ENCODE measurements around the gene SLC44A3. TPM values are rescaled to one million over a fixed set of nuclear protein-coding genes. Genes with fewer than 3 reads are reported as not detected.

Gene SLC44A3
- polyA plus RNA-seq, 3 donors: 2.3 to 28.0 (median 2.5) TPM

DNA sequence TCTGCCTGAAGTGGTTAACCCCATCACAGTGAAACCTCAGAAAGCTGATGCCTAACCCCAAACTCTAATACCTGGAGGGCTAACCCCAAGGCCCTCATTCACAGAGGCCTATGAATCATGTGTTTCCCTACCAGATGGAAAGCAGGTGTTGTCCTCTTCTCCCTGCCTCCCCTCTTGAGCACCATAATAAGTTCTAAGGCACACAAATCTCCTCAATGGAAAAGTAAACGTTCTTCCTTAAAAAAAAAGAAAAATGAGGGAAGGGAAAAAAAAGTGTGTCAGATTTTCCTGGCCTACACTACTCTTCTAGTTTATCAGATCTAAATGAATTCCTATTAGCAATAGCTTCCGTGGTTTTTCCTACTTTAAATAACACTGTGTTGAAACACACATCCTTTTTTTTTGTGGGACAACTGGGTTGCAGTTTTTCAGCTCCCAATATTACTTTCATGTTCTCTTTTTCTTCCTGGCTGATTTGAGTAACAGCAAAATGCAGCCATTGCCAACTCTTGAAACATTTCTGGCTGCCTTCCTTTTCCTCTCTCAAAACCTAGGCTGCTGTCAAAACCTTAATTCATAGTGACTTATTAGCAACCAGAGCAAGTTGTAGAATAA lies 43.2 kb downstream of the SLC44A3 start:
- H3K27ac ChIP-seq (ENCODE audit: low read depth, low read length): peak overlapping the region; percentile 51
- WGBS, 3 donors: 3 to 5% (median 4%) methylated on average over 2 of the region's 2 CpGs

DNA sequence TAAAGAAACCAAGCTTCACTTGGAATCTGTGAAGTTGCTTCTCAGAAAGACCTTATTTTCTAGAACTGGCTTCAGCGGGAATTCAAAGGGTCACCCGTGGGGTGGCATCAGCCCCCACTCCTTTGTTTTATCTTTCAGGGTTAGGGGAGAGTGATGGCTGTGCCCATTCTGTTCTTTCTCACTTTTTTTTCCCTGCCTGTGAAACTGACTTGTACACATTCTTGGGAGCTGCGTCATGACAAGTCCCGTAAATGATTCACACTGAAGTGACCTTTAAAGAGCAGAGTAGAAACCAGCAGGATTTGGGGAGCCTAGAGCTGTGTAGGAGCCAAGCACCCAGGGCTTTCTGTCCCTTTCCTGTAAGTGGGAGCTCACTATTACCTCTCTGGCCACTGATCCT lies 43.8 kb downstream of the SLC44A3 start:
- peak overlapping the region; percentile 17 for H3K27ac ChIP-seq (ENCODE audit: low read depth, low read length)
- 23 to 48% (median 45%) methylated on average over 4 of the region's 4 CpGs for whole genome bisulfite sequencing, 3 donors

DNA sequence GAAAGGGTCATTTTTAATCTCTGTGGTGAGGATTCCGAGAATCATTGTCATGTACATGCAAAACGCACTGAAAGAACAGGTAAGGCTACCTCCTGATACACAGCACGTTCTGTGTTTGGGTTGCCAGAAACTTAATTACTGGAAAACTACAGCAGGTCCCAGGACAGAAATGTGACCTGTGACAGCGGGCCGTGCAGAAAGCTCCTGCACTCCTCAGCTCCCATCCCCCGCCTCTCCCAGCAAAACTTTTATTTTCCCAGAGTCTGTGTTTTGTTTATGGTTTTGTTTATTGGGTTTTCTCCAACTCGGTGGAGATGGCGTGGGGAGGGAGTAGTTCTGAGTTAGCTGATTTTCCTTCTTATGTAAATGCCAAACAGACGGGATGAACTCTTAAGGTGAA lies 44.7 kb downstream of the SLC44A3 start:
- no peak overlapping the region for H3K27ac ChIP-seq (ENCODE audit: low read depth, low read length)
- 29 to 70% (median 62%) methylated on average over 9 of the region's 9 CpGs for WGBS, 3 donors

DNA sequence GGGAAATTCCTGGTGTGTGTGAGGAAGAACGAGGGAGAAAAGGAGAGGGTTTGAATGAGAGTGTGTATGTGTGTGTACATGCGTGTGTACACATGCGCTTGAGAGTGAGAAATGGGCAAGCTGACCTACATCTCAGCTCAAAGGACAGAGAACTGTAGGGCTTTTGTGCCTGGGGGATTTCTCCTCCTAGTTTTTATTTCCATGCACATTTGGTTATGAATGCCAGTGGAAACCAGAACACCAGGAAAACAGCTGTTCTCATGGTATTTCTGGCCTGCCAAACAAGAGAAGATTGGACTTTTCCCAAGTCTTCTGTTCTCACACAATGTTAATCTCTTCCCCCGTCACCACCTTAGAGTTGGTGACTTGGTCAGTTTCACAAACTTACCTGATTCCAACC lies 45.2 kb downstream of the SLC44A3 start:
- 29 to 76% (median 61%) methylated on average over 4 of the region's 4 CpGs for WGBS, 3 donors
- no peak overlapping the region for H3K27ac ChIP-seq (ENCODE audit: low read depth, low read length)

DNA sequence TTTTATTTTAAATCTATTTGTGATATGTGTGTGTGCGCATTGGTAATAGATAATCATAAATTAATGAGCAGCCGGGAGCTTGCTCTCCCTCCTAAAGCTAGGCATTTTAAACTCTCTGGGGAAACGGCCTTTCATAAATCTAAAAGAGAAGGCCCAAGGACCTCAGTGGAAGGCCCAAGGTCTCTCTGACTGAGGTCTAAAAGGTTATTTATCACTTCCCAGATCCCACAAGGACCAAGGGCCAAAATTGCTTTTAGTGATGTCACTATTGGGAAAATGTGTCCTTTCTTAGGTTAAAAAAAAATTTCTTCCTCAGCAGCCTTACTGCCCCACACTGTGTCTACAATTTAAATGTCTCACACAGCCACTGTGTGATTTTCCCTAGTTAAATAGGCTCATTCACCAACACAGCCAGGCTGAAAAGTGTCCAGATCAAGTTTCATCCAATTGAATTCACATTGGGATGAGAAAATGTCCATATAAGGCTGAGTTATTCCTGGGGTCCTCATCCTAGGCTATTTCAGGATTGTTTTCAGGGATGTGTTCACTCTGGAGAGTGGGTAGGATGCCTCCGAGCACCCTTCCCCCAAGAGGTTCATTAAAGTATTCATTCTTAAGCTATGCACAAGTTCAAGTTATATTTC lies 46.1 kb downstream of the SLC44A3 start:
- 60 to 80% (median 75%) methylated on average over 4 of the region's 4 CpGs for WGBS, 3 donors
- no peak overlapping the region for H3K27ac ChIP-seq (ENCODE audit: low read depth, low read length)

DNA sequence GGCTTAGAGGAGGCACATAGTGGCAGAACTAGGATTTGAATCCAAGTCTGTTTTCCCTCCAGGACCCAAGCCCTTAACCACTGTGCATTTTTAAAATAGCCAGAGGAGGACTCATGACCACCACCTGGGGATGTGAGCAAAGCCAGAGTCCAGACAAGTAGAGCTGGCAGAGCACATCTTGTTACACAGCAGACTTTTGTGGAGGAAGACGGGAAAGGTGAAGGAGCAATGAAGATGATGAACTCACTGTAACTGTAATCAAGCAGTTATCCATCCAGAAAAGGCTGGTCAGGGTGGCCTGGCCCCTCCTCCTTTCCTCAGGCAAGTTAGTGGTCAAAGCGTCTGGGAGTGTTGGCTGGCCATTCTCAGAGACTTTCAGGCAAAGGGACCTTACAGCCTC lies 50.9 kb downstream of the SLC44A3 start:
- H3K27ac ChIP-seq (ENCODE audit: low read depth, low read length): no peak overlapping the region
- 69 to 83% (median 73%) methylated on average over 2 of the region's 2 CpGs for whole genome bisulfite sequencing, 3 donors

DNA sequence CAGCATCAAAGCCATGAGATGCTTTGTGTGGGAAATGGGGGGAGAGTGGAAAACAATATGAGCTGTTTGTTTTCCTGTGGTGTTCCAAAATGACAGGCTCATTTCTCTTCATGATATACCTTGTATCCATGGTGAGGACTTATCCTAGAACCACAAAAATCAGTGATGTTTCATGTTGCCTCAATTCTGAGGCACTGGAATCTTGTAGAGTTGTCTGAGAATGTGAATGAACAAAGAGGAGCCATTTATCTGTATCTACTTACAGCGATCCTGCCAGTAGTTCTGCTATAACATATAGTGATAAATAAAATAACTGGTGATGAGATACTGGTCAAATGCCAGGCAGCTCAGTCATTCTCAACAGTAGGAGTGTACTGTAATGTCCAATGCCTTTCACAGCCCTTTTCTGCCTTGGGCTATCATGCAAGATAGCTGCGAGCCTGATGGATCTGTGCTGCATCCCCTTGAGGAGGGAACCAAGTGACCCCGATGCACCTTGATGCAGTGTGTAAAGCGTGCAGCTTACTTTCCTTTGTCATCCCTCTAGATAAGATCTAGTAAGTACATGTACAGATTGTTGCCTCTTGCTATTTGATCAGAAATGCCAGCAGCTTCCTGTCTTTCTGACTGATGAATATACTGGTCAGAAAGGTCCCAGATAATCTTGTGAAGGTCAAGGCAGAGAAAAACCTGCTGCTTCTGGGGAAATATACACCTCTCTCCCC lies 52.8 kb downstream of the SLC44A3 start:
- WGBS, 3 donors: 69 to 92% (median 77%) methylated on average over 4 of the region's 4 CpGs
- no peak overlapping the region for H3K27ac ChIP-seq (ENCODE audit: low read depth, low read length)

DNA sequence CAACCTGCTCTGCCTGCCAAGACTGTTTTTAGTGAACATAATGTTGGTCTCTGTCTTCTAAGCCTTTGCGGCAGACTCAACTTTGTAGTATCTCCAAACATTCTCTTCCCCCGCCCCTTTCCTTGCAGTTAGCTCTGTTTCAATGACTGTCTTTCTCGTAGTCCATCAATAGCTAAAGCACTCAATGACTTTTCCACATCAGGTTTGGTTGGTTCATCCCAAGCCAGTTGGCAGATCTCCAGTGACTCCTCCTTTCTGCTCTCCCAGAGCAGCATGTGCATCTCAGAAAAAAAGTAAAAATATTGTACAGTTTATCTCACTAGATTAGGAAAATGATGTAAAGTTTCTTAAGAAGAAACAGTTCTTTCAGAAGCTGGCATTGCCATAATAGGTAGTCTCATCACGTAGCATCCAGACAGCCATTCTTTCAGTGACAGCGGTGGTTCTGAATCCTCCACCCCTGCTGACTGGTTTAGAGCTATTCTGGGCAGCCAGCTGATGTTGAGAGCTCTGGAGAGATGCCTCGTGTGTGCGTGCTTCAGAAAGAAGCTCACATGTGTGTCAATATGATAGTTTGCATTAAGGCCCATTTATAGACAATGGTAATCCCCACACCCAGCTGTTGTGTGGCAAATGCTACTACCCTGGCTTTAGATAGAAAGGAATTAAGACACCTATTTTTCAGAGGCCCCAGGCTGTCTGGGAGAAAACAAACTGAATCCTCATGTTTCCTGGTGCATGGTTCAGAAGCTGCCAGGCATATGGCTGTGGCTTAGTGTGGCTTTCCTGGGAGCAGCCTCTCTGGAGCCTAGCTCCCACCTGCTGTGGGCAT lies 53.6 kb downstream of the SLC44A3 start:
- 66 to 88% (median 75%) methylated on average over 7 of the region's 7 CpGs for WGBS, 3 donors
- H3K27ac ChIP-seq (ENCODE audit: low read depth, low read length): no peak overlapping the region

DNA sequence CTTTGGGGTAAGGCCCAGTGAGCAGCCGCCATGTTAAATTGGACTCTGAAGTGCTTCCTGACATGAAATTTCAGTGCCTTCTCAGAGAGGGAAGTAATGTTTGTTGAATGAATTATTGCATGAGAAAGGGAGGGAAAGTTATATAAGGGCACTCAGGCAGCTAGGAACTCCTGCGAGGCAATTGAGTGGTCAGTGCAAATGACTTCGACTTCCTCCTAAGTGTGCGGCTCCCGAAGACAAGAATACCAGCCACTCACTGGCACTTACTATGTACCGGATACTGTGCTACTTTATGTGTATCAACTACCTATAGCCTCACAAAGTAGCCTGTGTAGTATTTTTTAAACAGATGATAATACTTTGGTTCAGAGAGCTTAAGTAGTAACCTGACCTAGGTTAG lies 54.3 kb downstream of the SLC44A3 start:
- no peak overlapping the region for H3K27ac ChIP-seq (ENCODE audit: low read depth, low read length)
- WGBS, 3 donors: 92 to 96% (median 93%) methylated on average over 6 of the region's 6 CpGs

DNA sequence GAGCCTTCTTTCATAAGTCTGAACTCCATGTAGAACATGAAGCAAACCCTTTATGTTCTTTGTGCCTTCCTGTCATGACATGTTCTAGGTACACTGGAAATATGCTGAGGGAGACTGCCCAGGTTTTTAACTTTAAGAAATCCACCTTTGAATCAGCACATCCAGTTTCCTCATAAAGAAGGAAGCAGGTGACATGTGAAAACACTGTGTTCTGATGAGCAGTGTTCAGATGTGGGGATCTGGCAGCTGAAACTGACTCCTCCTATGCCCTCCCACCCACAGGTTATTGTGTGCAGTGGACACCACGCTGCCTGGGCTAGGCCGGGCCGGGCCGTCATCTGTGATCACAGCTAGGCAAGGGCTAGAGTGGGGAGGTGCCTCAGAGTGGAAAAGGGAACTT lies 55.6 kb downstream of the SLC44A3 start:
- H3K27ac ChIP-seq (ENCODE audit: low read depth, low read length): no peak overlapping the region
- 47 to 90% (median 58%) methylated on average over 4 of the region's 4 CpGs for WGBS, 3 donors

DNA sequence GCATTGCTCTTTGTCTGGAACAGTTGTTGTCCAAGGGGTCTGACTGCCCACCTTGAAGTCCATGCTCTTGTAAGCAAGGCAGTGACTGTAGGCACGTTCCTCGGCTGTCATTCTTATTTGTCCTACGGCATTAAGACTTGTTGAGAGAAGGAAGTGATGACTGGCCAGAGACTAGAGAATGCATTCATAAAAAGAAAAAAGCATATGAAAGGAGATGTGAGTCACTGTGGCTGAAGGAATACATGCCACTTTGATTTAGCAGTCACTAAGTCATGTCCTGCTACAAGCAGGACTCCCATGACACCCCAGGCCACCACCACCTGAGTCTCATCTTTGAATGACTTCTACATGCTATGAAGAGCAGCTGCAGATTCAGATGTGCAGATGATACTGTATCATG lies 56.2 kb downstream of the SLC44A3 start:
- H3K27ac ChIP-seq (ENCODE audit: low read depth, low read length): no peak overlapping the region
- 86 to 97% (median 92%) methylated on average over 3 of the region's 3 CpGs for WGBS, 3 donors

DNA sequence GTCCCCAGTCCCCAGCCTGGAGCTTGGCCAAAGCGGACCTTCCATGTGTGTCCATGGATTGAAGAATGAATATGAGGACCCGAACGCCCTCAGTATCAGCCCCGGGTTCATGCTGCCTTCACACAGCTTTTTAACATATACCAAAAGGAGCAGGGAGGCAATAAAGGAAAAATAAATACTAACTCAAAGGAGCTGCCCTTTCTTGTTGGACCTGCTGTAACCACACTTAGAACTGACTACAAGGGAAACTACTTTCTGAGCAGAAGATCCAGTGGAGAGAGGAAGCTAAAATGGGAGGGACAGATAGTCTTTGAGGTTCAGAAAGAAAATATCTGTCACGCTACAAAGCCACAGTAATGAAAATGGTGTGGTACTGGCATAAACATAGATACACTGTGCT lies 58.2 kb downstream of the SLC44A3 start:
- 98 to 99% (median 98%) methylated on average over 5 of the region's 5 CpGs for WGBS, 3 donors
- H3K27ac ChIP-seq (ENCODE audit: low read depth, low read length): no peak overlapping the region

DNA sequence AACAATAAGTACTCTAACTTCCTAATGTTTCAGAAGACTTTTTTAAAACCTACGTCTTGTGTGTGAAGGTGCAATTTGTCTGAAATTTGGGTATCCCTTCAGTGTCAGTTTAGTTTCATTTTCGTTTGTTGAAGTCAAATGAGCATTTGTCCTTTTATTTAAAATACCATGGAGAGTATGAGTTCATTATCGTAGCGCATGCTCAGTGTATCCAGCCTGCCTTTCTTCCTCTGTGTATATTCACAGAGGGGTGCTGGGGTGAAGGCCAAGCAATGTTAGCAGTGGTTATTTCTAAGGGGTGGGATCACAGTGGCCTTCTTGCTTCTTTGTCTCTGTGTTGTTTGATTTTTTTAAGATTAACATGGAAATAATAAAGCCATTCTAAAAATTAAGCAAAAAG lies 63.5 kb downstream of the SLC44A3 start:
- H3K27ac ChIP-seq (ENCODE audit: low read depth, low read length): no peak overlapping the region
- WGBS, 3 donors: 14 to 30% (median 24%) methylated on average over 4 of the region's 4 CpGs

DNA sequence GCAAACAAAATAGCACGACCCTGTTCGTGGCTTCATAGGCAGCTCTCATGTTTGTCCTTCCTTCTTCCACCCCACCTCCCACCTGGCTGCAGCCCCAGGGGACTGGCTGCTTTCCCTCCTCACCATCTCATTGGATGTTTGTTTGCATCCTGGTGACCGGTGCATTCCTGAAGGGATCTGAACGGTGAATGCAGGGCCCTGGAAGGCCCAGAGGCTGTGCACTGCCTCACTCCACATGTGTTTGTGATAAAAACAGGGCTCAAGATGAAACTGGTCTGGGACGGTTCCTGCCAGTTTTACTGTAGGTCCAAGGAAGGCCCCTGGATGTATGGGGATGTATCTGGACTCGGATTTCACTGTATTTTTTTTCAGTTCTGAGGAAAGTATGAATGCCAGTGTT lies 63.9 kb downstream of the SLC44A3 start:
- H3K27ac ChIP-seq (ENCODE audit: low read depth, low read length): no peak overlapping the region
- 32 to 59% (median 51%) methylated on average over 6 of the region's 6 CpGs for WGBS, 3 donors

DNA sequence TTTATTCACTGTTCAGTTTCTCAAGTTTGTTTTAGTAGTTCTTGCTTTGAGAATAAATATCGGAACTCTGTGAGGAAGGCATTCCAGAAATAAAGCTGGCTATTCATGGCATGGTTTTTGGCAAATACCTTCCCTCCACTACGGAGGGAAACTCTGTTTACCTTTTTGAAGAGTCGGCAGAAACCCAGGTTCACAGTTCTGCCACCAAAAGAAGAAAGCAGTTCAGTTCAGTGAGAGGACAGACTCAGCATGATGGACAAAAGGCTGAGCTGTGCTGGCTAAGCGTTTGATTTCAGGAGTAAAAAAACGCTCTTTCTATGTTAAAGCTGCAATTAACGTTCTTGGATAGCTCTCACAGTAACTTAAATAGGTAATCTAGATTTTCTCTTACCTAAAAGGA lies 64.3 kb downstream of the SLC44A3 start:
- 68 to 81% (median 75%) methylated on average over 6 of the region's 6 CpGs for WGBS, 3 donors
- no peak overlapping the region for H3K27ac ChIP-seq (ENCODE audit: low read depth, low read length)

DNA sequence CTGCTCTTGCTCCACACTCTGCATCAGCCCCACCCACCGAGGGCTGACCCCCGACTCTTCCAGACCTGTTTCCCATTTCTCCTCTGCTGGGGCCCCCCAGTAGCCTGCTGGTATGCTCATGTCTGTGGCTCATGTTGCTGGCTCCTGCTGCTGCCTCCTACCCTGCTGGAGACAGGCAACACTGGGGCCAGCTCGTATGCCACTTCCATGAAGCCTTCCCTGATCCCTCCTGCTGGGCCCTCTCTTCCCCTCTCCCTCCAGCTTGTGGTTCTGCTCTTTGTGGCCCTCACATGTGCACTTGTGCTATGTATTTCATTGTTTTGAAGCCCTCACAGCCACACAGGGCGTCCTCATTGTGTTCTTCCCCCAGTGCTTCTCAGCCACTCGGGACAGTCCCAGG lies 66.2 kb downstream of the SLC44A3 start:
- WGBS, 3 donors: 76 to 91% (median 83%) methylated on average over 5 of the region's 5 CpGs

DNA sequence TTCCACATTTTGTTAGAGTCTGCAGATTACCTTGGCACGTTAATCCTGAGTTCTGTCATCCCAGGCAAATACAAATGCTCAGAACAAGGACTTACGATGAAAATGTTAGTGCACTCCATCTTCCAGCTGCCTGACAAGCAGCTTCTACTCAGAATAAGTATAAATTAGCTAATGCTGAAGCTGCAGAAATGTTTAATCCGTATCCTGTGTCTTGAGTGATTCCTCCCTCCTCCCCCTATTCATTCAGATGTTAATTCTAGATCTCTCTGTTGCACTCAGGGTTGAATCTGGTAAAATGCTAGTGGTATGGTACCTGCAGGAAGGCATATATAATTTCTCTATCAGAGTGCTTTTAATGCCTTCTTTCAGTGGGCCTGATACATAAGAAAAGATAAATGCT lies 66.9 kb downstream of the SLC44A3 start:
- 70 to 85% (median 73%) methylated on average over 3 of the region's 3 CpGs for WGBS, 3 donors

More for the DNA sequence above, 66.2 kb downstream of the SLC44A3 start:
- no peak overlapping the region for H3K27ac ChIP-seq (ENCODE audit: low read depth, low read length)

DNA sequence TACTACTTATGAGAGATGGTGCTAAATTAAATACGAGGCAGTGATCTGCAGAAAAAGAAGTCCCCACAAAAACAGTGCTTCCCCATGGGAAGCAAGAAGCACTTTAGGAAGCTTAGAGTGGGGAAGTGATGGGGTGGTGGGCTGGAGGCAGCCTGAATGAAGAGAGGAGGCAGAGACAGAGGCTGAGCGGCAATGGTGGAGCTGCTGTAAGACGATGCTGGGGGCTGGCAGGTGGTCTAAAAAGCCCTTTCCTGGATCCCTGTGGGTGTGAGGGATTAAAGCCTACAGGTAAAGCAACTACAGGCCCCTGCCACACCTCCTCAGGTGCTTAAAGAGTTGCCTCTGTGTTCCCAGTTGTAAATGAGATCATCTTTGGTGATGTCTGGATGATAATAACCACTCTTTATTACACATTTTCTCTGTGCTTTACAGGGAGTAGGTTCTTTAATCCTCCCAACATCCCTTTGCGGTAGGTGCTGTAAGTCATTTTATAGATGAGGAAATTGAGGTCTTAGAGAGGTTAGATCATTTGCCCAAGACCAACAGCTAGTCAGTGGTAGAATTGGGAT lies 67.5 kb downstream of the SLC44A3 start:
- H3K27ac ChIP-seq (ENCODE audit: low read depth, low read length): no peak overlapping the region
- WGBS, 3 donors: 75 to 86% (median 80%) methylated on average over 4 of the region's 4 CpGs

More for the DNA sequence above, 66.9 kb downstream of the SLC44A3 start:
- H3K27ac ChIP-seq (ENCODE audit: low read depth, low read length): no peak overlapping the region

DNA sequence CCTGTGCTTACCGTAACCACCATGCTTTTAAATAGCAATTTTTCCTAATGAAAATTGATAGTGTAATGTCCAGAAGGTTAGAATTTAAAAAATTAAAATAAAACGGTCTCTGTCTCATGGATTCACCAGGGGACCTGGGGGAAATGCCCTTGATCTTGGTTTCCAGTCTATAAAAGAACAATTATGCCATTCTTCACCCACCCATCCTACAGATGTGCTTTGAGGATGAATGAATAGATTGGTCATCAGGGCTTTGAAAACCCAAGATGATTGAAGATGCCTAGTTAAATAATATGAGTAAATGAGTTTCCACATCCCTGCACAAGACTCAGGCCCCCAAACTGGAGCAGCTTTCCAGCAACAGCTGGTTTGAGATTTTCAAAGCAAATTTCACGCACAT lies 68.0 kb downstream of the SLC44A3 start:
- 85 to 87% (median 86%) methylated on average over 3 of the region's 3 CpGs for WGBS, 3 donors
- no peak overlapping the region for H3K27ac ChIP-seq (ENCODE audit: low read depth, low read length)

All from adipose tissue (tissue), 3 donors.